SW 1271 (cell line): Measurements from ENCODE around the gene OGFR.

ENCODE experiments used
- DNase-seq, 2 experiments: peaks; one replicate each; lab custom pipeline; 2025; lab: John Stamatoyannopoulos, UW

Gene OGFR

GRCh38 chr20:62784497-62784896 lies 20.1 kb upstream of the OGFR start:
- no peak for DNase-seq

GRCh38 chr20:62785393-62785792 lies 19.2 kb upstream of the OGFR start:
- DNase-seq, result no peak

DNA sequence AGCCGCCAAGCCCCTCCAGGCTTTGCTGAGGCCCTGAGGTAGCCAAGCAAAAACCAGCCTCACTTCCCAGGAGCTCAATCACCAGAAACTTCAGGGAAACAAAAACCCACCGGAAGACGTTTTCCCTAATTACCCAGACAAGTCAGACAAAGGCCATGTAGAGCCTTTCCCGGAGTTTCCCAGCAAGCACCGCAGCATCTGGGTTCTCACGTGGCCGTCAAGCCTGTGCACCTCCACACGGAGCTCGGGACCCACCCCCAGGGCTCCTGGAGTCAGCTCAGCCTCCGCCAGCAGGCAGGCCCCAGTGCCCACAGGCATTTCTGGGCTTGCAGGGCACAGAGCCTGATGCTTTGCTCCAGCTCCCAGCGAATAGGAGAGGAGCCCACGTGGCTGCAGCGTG lies 18.5 kb upstream of the OGFR start:
- no peak for DNase-seq

GRCh38 chr20:62787321-62787720 lies 17.3 kb upstream of the OGFR start:
- no peak for DNase-seq

DNA sequence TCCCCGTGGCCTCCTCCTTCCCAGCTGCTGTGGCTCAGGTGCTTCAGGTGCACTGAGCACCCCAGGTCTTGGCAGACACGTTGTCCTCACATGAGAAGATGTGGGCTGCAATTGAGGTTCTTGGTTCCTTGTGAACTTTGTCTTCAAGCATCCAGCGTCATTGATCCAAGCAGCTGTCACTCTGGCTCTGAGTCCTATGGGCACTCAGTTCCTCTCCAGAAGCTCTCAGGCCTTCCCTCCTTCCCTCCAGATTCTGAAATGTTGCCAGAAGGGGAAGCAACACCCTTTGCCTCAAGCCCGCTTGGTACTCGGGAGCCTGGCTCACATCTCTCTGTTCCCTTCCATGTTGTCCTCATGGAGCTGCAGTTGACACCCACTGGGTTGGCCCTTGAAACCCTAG lies 16.8 kb upstream of the OGFR start:
- DNase-seq, result no peak

DNA sequence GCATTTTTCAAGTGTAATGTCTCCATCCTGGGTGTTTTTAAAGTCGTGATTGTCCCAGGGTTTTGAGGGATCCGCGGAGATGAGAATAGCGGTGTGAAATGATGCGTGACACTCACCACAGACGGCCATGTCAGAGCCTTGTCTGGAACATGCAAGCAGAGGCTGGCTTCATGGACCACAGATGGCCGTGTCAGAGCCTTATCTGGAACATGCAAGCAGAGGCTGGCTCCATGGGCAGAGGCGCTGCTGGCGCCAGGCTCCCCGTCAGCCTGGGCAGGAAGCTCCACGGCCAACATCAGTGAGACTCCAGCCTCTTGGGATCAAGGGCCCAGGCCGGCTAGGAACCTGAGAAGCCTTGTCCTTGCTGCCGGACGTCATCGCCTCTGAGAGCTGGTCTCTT lies 16.0 kb upstream of the OGFR start:
- no peak for DNase-seq

- DNase-seq, result no peak
Measured at GRCh38 chr20:62790075-62790474, 14.6 kb upstream of the OGFR start.

GRCh38 chr20:62791301-62792181 lies 13.1 kb upstream of the OGFR start:
- peak; percentile 87 to 94 for DNase-seq

DNA sequence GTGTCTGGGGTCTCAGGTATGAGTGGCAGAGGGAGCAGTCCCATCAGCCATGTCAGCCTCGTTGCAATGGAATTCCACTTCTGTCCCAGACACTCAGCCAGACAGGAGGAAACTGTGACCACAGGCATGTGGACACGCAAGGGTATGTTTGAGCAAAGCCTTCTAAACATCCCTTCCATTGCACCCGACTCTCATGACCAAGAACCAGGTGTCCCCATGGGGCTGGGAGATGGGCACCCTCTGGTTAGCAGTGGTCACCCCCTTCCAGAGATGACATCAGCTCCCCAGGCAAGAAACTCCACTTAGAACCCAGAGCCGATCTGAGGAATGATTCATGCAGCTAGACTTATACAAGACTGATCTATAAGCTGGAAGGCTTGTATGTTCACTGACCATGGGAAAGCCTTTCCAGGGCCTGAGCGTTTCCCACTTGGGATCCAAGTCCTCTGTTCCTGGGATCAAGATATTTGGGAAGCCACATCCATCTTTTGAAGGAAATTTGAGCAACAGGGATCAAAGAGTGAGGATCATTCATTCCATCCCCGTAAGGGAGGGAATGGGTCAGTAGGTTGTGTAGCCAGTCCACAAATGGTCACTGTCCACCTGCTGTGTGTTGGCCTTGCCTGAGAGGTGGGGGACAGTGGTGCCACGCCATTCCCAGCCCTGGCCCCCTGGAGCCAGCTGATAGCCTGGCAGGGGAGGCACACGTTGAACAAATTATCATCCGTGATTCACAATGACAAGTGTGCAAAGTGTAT lies 12.3 kb upstream of the OGFR start:
- peak in 1 of 2 experiments; percentile 48 for DNase-seq

- no peak for DNase-seq
Measured at GRCh38 chr20:62792940-62793756, 11.5 kb upstream of the OGFR start.

DNA sequence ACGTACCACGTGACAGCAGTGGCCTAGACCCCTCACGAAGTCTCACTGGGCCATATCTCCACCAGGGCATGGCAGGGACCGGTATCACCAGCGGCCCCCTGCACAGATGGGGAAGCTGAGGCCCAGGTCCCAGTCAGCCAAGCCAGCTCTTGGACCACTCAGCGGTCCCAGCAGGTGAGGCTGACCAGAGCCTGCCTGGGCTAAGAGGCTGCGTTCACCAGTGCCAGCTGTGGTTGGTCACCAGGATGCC lies 11.0 kb upstream of the OGFR start:
- DNase-seq, result no peak

GRCh38 chr20:62794007-62794724 lies 10.5 kb upstream of the OGFR start:
- peak; percentile 85 to 96 for DNase-seq

DNA sequence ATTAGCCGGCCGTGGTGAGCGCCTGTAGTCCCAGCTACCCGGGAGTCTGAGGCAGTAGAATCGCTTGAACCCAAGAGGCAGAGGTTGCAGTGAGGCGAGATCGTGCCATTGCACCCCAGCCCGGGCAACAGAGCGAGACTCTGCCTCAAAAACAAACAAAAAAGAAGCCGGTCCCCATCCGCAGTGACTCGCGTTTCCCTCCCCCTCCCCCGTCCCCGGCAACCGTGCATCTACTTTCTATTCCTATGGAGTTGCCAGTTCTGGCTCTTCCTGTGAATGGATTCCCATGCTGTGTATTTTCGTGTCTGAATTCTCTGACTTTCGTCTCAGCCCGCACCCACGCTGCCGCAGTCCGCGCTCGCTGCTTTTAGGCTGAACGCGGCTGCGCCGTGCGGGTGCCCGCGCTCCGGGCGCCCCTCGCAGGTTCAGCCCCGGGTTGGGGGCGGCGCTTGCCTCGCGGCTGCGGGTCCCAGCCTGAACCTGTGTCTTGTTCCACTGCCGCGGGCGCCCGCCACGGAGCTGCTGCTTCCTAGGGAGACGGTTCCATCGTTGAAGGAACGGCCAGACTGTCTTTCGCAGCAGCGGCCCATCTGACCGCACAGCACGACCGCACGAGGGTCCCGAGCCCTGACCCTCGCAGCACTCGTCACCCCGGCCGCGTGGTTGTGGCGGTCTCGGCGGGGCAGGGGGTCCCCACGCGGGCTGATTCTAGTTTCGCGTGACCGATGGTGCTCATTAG lies 9.4 kb upstream of the OGFR start:
- peak in 1 of 2 experiments; percentile 72 for DNase-seq

- DNase-seq, result no peak
Measured at GRCh38 chr20:62796699-62797491, 7.7 kb upstream of the OGFR start.

GRCh38 chr20:62797671-62798532 lies 6.7 kb upstream of the OGFR start:
- no peak for DNase-seq

DNA sequence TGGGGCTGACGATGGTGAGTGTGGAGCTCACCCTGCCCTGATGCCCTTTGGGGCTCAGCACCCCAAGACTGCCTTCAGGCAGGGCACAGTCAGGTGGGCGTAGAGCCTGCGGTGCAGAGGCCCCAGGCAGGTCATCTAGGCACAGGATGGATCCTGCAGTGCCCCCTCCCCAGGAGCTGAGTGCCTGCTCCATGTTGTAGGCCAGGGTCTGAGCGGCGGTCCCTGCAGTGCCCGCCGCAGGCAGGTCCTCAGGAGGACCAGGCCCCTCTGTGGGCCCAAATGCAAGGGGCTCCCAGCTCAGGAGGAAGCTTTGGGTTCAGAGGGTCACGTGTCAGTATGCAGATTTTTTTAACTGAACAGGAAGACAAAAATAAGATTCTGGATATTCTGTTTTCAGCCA lies 5.6 kb upstream of the OGFR start:
- DNase-seq, result no peak

- no peak for DNase-seq
Measured at GRCh38 chr20:62799459-62799858, 5.2 kb upstream of the OGFR start.

GRCh38 chr20:62799873-62800272 lies 4.8 kb upstream of the OGFR start:
- DNase-seq, result no peak
